Activated CD8-positive, alpha-beta memory T cell treated with anti-CD3 and anti-CD28 coated beads, Interleukin-2, amount 50 U/mL, for 1 hour (primary cell): ENCODE results near the gene AFF2.

ENCODE experiments used
- DNase-seq: peaks from one replicate; pipeline ENCODE4 v3.0.0-alpha.2; 2020; ENCODE audit errors: extremely low read depth

AFF2 gene

GRCh38 chrX:148732743-148733142 lies 232.3 kb downstream of the AFF2 start:
- no peak for DNase-seq

- no peak for DNase-seq
Measured at GRCh38 chrX:148741441-148741840, 241.0 kb downstream of the AFF2 start.

GRCh38 chrX:148755111-148755510 lies 254.7 kb downstream of the AFF2 start:
- DNase-seq, result no peak

- no peak for DNase-seq
Measured at GRCh38 chrX:148763896-148764295, 263.5 kb downstream of the AFF2 start.

GRCh38 chrX:148768296-148768695 lies 267.9 kb downstream of the AFF2 start:
- DNase-seq, result no peak

- DNase-seq, result no peak
Measured at GRCh38 chrX:148771440-148771839, 271.0 kb downstream of the AFF2 start.

GRCh38 chrX:148774276-148774675 lies 273.9 kb downstream of the AFF2 start:
- no peak for DNase-seq

- no peak for DNase-seq
Measured at GRCh38 chrX:148784137-148784536, 283.7 kb downstream of the AFF2 start.

GRCh38 chrX:148784856-148785255 lies 284.4 kb downstream of the AFF2 start:
- no peak for DNase-seq

GRCh38 chrX:148785256-148785655 lies 284.8 kb downstream of the AFF2 start:
- DNase-seq, result no peak

- no peak for DNase-seq
Measured at GRCh38 chrX:148788449-148788848, 288.0 kb downstream of the AFF2 start.

- no peak for DNase-seq
Measured at GRCh38 chrX:148794350-148794749, 293.9 kb downstream of the AFF2 start.

GRCh38 chrX:148804579-148805355 lies 304.4 kb downstream of the AFF2 start:
- DNase-seq, result no peak

GRCh38 chrX:148806145-148806870 lies 305.9 kb downstream of the AFF2 start:
- DNase-seq, result no peak

GRCh38 chrX:148808833-148809232 lies 308.4 kb downstream of the AFF2 start:
- DNase-seq, result no peak

GRCh38 chrX:148811236-148811635 lies 310.8 kb downstream of the AFF2 start:
- no peak for DNase-seq

GRCh38 chrX:148813422-148813821 lies 313.0 kb downstream of the AFF2 start:
- DNase-seq, result no peak

GRCh38 chrX:148813967-148814366 lies 313.6 kb downstream of the AFF2 start:
- DNase-seq, result no peak

- DNase-seq, result no peak
Measured at GRCh38 chrX:148815218-148815961, 315.0 kb downstream of the AFF2 start.

GRCh38 chrX:148823986-148824385 lies 323.6 kb downstream of the AFF2 start:
- no peak for DNase-seq

- no peak for DNase-seq
Measured at GRCh38 chrX:148825696-148826095, 325.3 kb downstream of the AFF2 start.

- DNase-seq, result no peak
Measured at GRCh38 chrX:148836741-148837140, 336.3 kb downstream of the AFF2 start.

GRCh38 chrX:148850631-148851030 lies 350.2 kb downstream of the AFF2 start:
- no peak for DNase-seq
